ENCODE measurements around the gene SERPINA5.

Gene SERPINA5

GRCh38 chr14:94631050-94631449 lies 49.8 kb downstream of the SERPINA5 start:
- ChIA-PET POLR2A (no interaction called here), CTCF (no interaction called here)
- Histone ChIP-seq H3K36me3 (ENCODE audit: control insufficient read depth in 2 of 2, insufficient read depth in 1 of 2, low read length in 2 of 2) (no peaks in the 10 kb centered on the region), H3K4me3 (ENCODE audit: low read depth, low read length) (no peak overlapping the region), H3K27ac (ENCODE audit: extremely low read depth, low read depth, low read length) (no peak overlapping the region), H3K4me1 (ENCODE audit: control insufficient read depth, insufficient read depth, low read length) (no peaks in the 10 kb centered on the region), H3K9me3 (ENCODE audit: control insufficient read depth, insufficient read depth, low read depth, low read length) (no peaks in the 10 kb centered on the region)
- TF ChIP-seq PRDM4 (tag by site-specific recombination; IDR thresholded peaks at IDR 0.05) (no peak), ZNF274 (IDR thresholded peaks at IDR 0.05; ENCODE audit: low read length) (no peak), ZNF274 (tag by site-specific recombination; IDR thresholded peaks at IDR 0.05; ENCODE audit: borderline replicate concordance) (no peak), ZNF37A (tag by site-specific recombination; IDR thresholded peaks at IDR 0.05) (no peak), ZFP41 (tag by site-specific recombination; IDR thresholded peaks at IDR 0.05; ENCODE audit: borderline replicate concordance) (no peak), PRDM2 (tag by site-specific recombination; IDR thresholded peaks at IDR 0.05; ENCODE audit: borderline replicate concordance) (no peak)

- CTCF ChIA-PET = no interaction called here
- no peak overlapping the region for H3K4me3 ChIP-seq (ENCODE audit: low read depth, low read length)
- no peaks in the 10 kb centered on the region for H3K9me3 ChIP-seq (ENCODE audit: control insufficient read depth, insufficient read depth, low read depth, low read length)
- no peaks in the 10 kb centered on the region for H3K36me3 ChIP-seq (ENCODE audit: control insufficient read depth in 2 of 2, insufficient read depth in 1 of 2, low read length in 2 of 2)
- no peak overlapping the region for H3K27ac ChIP-seq (ENCODE audit: extremely low read depth, low read depth, low read length)
- no peaks in the 10 kb centered on the region for H3K4me1 ChIP-seq (ENCODE audit: control insufficient read depth, insufficient read depth, low read length)
- POLR2A ChIA-PET = no interaction called here
- TF ChIP-seq ZNF571 (tag by site-specific recombination; IDR thresholded peaks at IDR 0.05) (no peak), ZNF529 (tag by site-specific recombination; IDR thresholded peaks at IDR 0.05; ENCODE audit: insufficient replicate concordance) (no peak), ZNF239 (tag by site-specific recombination; IDR thresholded peaks at IDR 0.05) (no peak), ELK4 (IDR thresholded peaks at IDR 0.05; ENCODE audit: borderline replicate concordance, low read depth, low read length) (no peak), TCF7L2 (IDR thresholded peaks at IDR 0.05; ENCODE audit: borderline replicate concordance, low read depth, low read length) (no peak), ZNF624 (tag by site-specific recombination; IDR thresholded peaks at IDR 0.05) (no peak), ZBTB20 (tag by site-specific recombination; IDR thresholded peaks at IDR 0.05) (no peak), ZNF391 (tag by site-specific recombination; IDR thresholded peaks at IDR 0.05; ENCODE audit: borderline replicate concordance, low read depth) (no peak), GLIS2 (tag by site-specific recombination; IDR thresholded peaks at IDR 0.05) (no peak), ZNF510 (tag by site-specific recombination; IDR thresholded peaks at IDR 0.05; ENCODE audit: insufficient replicate concordance) (no peak)
These were observed 50.5 kb downstream of the SERPINA5 start for GRCh38 chr14:94631536-94632304.

Measured in HEK293 (cell line).